ENCODE measurements around the gene MALAT1. TPM values are rescaled to one million over a fixed set of nuclear protein-coding genes. Genes with fewer than 3 reads are reported as not detected.

The MALAT1 gene
- total and polyA plus RNA-seq, 2 of the 13 experiments (the other 11 are each of a cell fraction or from before 2014, with no cell fraction given): 143 to 1,237 TPM

DNA sequence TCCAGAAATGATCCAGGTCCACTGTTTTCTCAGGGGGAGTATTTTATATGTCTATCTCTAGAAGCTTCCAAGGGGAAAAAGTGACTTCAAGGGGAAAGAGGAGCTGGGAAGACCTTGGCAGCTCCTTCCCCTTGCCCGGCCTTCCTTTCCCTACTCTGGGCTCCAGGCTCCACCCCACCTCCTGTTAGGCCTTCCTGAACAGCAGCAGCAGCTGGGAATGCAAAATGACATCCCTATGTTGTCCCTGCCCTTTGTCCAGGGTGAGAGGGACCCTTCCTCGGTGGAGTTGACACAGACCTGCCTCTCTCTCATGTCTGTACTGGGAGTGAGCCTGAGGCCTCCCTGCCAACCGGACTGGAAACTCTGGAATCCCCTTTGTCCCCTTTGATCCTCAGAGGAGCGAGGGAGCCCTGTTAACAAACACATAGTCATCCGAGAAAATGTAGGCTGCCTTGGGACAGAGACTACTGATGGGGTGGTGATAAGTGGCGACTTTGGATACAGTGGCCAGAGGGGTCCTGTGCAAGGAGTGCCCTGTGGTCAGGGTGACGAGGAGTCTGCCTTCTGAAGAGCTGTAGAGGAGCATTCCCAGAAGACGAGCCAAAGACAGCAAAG, 9.0 kb upstream of the MALAT1 start (continued):
- TF ChIP-seq NCOA2 (CRISPR knock-in tag; IDR thresholded peaks at IDR 0.05) (peak; percentile 55), ZFX (CRISPR knock-in tag; IDR thresholded peaks at IDR 0.05; ENCODE audit: low read depth) (peak; percentile 70), ZNF713 (CRISPR knock-in tag; IDR thresholded peaks at IDR 0.05) (no peak), ZNF543 (CRISPR knock-in tag; IDR thresholded peaks at IDR 0.05) (no peak), RBFOX2 (IDR thresholded peaks at IDR 0.05; ENCODE audit: low read depth, low read length) (peak; percentile 57; the same call in 1 of the 2 replicates), ZFY (CRISPR knock-in tag; IDR thresholded peaks at IDR 0.05) (peak; percentile 61)

DNA sequence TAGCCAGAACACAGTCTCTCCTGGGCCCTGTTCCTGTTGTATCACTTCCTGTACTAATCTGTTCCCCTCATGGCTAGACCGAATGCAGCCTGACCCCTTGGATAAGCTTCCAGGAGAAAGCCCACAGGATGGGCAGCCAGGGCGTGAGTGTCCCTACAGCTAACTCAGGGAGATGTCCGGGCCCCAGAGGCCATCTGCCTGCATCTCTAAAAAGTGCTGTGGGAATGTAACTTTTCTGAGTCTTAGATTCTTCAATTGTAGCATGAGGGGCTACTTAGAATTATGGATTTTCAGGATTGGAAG, 7.7 kb upstream of the MALAT1 start:
- intact Hi-C loops (cut with micrococcal nuclease; ENCODE audit: unreplicated experiment) (no loop called here), in situ Hi-C loops (cut with HindIII; ENCODE audit: extremely low pct_ligation_motif_present, low pct_unique_long_range_greater_than_20kb) (no loop called here)
- H3K27me3 ChIP-seq (ENCODE audit: control insufficient read depth in 1 of 2, insufficient read depth in 2 of 2, low read length in 2 of 2): no peaks in the 10 kb centered on the region
- H3K36me3 ChIP-seq (replicated peaks in 1 of 2; ENCODE audit: control insufficient read depth in 1 of 2, insufficient read depth in 2 of 2, low read length in 2 of 2): no peaks in the 10 kb centered on the region
- H3K4me3 ChIP-seq (replicated peaks in 1 of 3; ENCODE audit: insufficient read depth in 1 of 3, low read depth in 2 of 3, low read length in 3 of 3): peak overlapping the region in 1 of 3 experiments; percentile 55; a peak in 1 of 6 replicates
- H3K79me2 ChIP-seq (ENCODE audit: insufficient read depth, low read length): peaks cover 2% of the 10 kb centered on the region
- FAIRE-seq (no peak), DNase-seq (ENCODE audit: low spot score) (no peak), ATAC-seq (no peak)
- H3K9me3 ChIP-seq (ENCODE audit: low read length): no peaks in the 10 kb centered on the region
- H3K9ac ChIP-seq (ENCODE audit: insufficient read depth, low read depth, low read length): peak overlapping the region; percentile 36; the same call in 1 of the 2 replicates
- H3K4me1 ChIP-seq (ENCODE audit: insufficient read depth, low read length): peaks cover 92% of the 10 kb centered on the region
- peak overlapping the region; percentile 6 for H3K27ac ChIP-seq (ENCODE audit: extremely low read length, insufficient read depth, low read length)
- peak overlapping the region; percentile 86 for H3K4me2 ChIP-seq (ENCODE audit: low read depth, low read length)
- H2AFZ ChIP-seq (ENCODE audit: low read length): no peak overlapping the region
- BruUV-seq (replicated peaks): no TSS peak
- 60% methylated on average over 1 of the region's 3 CpGs for WGBS (ENCODE audit: low lambda C conversion rate)
- H4K20me1 ChIP-seq (ENCODE audit: insufficient read depth, low read length): no peaks in the 10 kb centered on the region
- CTCF ChIA-PET (ENCODE audit: low intra/inter-chr PET ratio, low total read pairs): no interaction called here
- POLR2A ChIA-PET: interaction anchor here (1.2 to 27.3 kb wide), 9 partner anchors 12 to 157 kb away, joined by 3 to 1590 read pairs (median 13); partner anchors contain the start of genes DPF2, MALAT1 and NEAT1
- no peak for TF ChIP-seq ZNF562 (CRISPR knock-in tag; IDR thresholded peaks at IDR 0.05; ENCODE audit: borderline replicate concordance)
- TF ChIP-seq ZBTB8A (CRISPR knock-in tag; IDR thresholded peaks at IDR 0.05; ENCODE audit: borderline replicate concordance, low read depth): no peak
- no peak for TF ChIP-seq RBAK (CRISPR knock-in tag; IDR thresholded peaks at IDR 0.05)
- no peak for TF ChIP-seq SIX4 (CRISPR knock-in tag; IDR thresholded peaks at IDR 0.05)
- TF ChIP-seq KDM4B (CRISPR knock-in tag; IDR thresholded peaks at IDR 0.05): no peak
- TF ChIP-seq ZNF598 (CRISPR knock-in tag; IDR thresholded peaks at IDR 0.05; ENCODE audit: borderline replicate concordance): 0 out of 2 replicates have a peak, but pooled peaks have one; percentile 8
- 0 out of 4 replicates have a peak, but pooled peaks of 1 of the 2 experiments have one; percentile 2 for TF ChIP-seq KLF16 (CRISPR knock-in tag; IDR thresholded peaks at IDR 0.05)
- no peak for TF ChIP-seq ZNF773 (CRISPR knock-in tag; IDR thresholded peaks at IDR 0.05; ENCODE audit: borderline replicate concordance)
- no peak for TF ChIP-seq REPIN1 (CRISPR knock-in tag; IDR thresholded peaks at IDR 0.05; ENCODE audit: borderline replicate concordance, low read depth)
- TF ChIP-seq NPAS2 (CRISPR knock-in tag; IDR thresholded peaks at IDR 0.05; ENCODE audit: borderline replicate concordance): no peak
- no peak for TF ChIP-seq CSRNP1 (CRISPR knock-in tag; IDR thresholded peaks at IDR 0.05)
- no peak for TF ChIP-seq KLF12 (CRISPR knock-in tag; IDR thresholded peaks at IDR 0.05; ENCODE audit: borderline replicate concordance)
- 0 out of 2 replicates have a peak, but pooled peaks have one; percentile 28 for TF ChIP-seq ZNF337 (CRISPR knock-in tag; IDR thresholded peaks at IDR 0.05; ENCODE audit: borderline replicate concordance, low read depth)
- no peak for TF ChIP-seq ZNF335 (CRISPR knock-in tag; IDR thresholded peaks at IDR 0.05)
- no peak for TF ChIP-seq ZNF839 (CRISPR knock-in tag; IDR thresholded peaks at IDR 0.05; ENCODE audit: borderline replicate concordance)
- TF ChIP-seq, protein P1, sequence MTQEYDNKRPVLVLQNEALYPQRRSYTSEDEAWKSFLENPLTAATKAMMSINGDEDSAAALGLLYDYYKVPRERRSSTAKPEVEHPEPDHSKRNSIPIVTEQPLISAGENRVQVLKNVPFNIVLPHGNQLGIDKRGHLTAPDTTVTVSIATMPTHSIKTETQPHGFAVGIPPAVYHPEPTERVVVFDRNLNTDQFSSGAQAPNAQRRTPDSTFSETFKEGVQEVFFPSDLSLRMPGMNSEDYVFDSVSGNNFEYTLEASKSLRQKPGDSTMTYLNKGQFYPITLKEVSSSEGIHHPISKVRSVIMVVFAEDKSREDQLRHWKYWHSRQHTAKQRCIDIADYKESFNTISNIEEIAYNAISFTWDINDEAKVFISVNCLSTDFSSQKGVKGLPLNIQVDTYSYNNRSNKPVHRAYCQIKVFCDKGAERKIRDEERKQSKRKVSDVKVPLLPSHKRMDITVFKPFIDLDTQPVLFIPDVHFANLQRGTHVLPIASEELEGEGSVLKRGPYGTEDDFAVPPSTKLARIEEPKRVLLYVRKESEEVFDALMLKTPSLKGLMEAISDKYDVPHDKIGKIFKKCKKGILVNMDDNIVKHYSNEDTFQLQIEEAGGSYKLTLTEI (CRISPR knock-in tag; conservative IDR thresholded peaks at IDR 0.05): no peak

All from HepG2 (cell line).